ENCODE measurements around the gene CCDC183.
"Not testable (repeated sequence)": the region's sequence is repeated elsewhere in the genome, so short reads cannot be mapped to it uniquely, and the experiment has no call there.

CCDC183 gene

DNA sequence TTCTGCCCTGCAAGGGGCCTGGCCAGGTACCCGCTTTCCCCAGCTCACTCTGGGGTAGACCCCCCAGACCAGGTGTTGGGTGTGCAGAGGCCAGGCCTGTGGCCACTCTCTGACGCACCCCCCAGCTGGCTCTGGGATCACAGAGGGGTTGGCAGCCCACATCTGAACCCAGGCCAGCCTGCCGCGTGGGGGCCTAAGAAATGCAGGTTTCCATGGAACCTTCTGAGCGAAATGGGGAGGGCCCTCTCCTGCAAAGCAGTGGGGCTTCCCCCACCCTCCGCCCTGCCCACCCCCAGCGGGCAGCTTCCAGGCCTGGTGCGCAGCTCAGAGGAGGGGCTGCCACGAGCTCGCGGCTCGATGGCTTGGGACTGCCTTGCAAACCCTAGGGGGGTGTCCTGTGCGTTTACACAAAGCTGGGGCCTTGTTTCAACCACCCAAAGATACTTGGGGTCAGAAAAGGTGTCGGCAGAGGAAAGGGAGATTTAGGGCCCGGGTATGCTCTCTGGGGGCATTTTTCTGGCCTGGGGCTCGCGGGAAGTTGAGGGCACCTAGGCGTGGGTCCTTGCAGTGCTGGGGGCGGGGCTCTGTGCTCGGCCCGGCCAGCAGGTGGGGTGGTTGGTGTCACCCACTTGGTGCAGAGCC lies 47.1 kb downstream of the CCDC183 start:
- H3K9me3 Mint-ChIP-seq, H3K27ac Mint-ChIP-seq, H3K36me3 Mint-ChIP-seq, H3K27me3 Mint-ChIP-seq: not testable (repeated sequence)
- H3K4me1 Mint-ChIP-seq = peaks cover 13% of the 10 kb centered on the region
- peak overlapping the region; percentile 63 for H3K4me3 Mint-ChIP-seq

DNA sequence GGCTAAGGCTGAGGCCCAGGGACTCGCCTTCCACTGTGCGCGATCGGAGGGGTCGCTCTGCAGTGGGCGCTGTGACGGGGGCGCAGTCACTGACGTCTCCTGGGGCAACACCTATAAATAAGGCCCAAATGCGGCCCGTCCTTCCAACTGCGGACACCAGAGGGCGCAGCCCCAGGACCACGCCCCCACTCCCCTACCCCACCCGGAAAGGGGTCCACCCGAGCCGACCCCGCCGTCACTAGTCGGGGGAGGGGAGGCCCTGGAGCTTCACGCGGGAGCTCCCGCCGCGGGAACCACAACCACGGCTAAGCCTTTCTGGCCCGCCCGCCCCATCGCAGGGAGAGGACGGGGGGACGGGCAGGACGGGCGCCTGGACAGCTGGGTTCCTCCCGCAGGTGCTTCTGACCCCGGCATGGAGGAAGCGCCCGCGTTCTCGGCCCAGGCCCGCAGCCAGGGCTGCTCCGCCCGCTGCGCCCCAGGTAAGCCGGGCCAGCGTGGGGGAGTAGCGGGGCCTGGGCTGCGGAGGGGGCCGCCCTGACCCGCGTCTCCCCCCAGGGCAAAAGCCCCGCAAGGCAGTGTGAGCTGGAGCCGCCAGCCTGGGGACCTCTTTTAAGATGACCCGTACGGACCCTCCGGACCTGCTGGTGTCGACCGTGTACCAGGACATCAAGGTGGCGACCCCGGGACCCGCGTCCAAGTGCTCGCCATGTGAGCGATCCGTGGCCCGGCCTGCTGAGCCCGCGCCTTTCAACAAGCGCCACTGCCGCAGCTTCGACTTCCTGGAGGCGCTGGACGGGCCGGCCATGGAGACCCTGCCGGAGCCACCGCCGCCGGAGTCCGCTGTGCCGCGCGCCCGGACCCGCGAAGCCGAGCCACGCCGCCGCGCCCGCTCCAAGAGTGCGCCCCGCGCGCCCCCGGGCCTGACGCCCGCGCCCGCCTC lies 47.9 kb downstream of the CCDC183 start:
- H3K36me3 Mint-ChIP-seq, H3K27ac Mint-ChIP-seq, H3K27me3 Mint-ChIP-seq, H3K9me3 Mint-ChIP-seq: not testable (repeated sequence)
- Mint-ChIP-seq H3K4me1 (peaks cover 13% of the 10 kb centered on the region), H3K4me3 (peak overlapping the region; percentile 63)

DNA sequence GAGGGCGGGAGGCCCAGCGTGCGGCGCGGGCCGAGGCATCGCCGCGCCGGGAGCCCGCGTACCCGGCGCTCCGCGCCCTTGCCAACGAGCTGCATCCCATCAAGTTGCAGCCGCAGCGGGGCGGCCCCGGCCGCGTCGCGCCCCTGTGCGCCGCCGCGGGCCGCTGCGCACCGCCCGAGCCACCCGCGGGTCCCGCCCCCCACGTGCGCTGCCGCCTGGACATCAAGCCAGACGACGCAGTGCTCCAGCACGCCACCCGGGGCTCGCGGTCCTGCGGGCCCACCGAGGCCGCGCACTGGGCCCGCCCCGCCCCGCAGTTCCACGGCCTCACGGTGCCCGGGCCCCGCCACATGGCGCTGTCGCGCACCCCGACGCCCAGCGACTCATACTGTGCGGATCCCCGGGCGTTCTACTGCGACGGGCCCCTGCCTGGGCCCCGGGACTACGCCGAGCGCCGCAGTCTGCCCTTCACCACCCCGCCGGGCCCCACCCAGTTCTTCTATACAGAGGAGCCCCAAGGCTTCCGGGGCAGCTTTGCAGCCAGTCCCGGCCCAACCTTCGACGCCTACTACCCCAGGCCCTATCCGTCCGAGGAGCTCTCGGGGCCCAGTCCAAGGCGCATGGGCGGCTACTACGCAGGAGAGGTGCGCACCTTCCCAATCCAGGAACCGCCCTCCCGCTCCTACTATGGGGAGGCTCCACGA lies 48.8 kb downstream of the CCDC183 start:
- Mint-ChIP-seq H3K27ac (peak overlapping the region; percentile 23), H3K27me3 (peaks cover 3% of the 10 kb centered on the region), H3K4me3 (no peak overlapping the region), H3K4me1 (peaks cover 13% of the 10 kb centered on the region), H3K36me3 (peaks cover 2% of the 10 kb centered on the region), H3K9me3 (no peaks in the 10 kb centered on the region)

DNA sequence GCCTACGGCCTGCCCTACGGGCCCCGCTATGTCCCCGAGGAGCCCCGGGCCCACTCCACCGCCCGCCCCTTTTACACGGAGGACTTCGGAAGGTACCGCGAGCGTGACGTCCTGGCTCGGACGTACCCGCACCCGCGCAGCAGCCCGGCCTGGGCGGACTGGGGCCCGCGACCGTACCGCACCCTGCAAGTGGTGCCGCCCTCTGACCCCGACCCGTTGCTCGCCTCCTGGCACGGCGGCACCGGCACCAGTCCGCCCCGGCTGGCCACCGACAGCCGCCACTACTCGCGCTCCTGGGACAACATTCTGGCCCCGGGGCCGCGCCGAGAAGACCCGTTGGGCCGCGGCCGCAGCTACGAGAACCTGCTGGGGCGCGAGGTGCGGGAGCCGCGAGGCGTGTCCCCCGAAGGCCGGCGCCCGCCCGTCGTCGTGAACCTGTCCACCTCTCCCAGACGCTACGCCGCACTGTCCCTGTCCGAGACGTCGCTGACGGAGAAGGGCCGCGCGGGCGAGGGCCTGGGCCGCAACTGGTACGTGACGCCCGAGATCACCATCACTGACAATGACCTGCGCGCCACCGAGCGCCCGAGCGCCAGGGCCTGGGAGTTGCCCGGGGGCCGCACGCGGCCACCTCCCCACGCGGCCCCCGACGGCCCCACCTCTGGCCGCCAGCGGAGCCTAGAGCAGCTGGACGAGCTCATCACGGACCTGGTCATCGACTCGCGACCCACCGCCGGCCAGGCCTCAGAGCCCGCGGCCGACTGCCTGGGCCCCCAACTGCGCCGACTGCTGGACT lies 49.5 kb downstream of the CCDC183 start:
- no peak overlapping the region for H3K4me3 Mint-ChIP-seq
- H3K9me3 Mint-ChIP-seq = no peaks in the 10 kb centered on the region
- peak overlapping the region; percentile 23 for H3K27ac Mint-ChIP-seq
- peaks cover 10% of the 10 kb centered on the region for H3K4me1 Mint-ChIP-seq
- no peaks in the 10 kb centered on the region for H3K36me3 Mint-ChIP-seq
- peaks cover 3% of the 10 kb centered on the region for H3K27me3 Mint-ChIP-seq

DNA sequence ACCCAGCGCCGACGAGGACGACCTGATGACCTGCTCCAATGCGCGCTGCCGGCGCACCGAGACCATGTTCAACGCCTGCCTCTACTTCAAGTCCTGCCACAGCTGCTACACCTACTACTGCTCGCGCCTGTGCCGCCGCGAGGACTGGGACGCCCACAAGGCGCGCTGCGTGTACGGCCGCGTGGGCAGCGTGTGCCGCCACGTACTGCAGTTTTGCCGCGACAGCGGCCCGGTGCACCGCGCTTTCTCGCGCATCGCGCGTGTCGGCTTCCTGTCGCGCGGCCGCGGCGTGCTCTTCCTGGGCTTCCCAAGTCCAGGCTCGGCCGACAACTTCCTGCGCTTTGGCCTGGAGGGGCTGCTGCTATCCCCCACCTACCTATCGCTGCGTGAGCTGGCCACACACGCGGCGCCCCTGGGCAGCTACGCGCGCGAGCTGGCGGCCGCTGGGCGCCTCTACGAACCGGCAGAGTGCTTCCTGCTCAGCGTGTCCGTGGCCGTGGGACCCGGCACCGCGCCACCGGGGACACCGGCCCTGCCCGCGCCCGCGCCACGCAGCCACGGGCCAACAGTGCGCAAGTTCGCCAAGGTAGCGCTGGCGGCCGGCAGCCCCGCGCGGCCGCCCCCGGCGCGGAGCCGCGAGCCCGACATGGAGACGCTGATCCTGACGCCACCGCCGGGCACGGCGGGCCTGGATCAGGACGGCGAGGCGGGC lies 50.4 kb downstream of the CCDC183 start:
- Mint-ChIP-seq H3K4me1 (peaks cover 10% of the 10 kb centered on the region), H3K9me3 (no peaks in the 10 kb centered on the region), H3K27me3 (peaks cover 3% of the 10 kb centered on the region), H3K27ac (peak overlapping the region; percentile 30), H3K36me3 (no peaks in the 10 kb centered on the region), H3K4me3 (no peak overlapping the region)

DNA sequence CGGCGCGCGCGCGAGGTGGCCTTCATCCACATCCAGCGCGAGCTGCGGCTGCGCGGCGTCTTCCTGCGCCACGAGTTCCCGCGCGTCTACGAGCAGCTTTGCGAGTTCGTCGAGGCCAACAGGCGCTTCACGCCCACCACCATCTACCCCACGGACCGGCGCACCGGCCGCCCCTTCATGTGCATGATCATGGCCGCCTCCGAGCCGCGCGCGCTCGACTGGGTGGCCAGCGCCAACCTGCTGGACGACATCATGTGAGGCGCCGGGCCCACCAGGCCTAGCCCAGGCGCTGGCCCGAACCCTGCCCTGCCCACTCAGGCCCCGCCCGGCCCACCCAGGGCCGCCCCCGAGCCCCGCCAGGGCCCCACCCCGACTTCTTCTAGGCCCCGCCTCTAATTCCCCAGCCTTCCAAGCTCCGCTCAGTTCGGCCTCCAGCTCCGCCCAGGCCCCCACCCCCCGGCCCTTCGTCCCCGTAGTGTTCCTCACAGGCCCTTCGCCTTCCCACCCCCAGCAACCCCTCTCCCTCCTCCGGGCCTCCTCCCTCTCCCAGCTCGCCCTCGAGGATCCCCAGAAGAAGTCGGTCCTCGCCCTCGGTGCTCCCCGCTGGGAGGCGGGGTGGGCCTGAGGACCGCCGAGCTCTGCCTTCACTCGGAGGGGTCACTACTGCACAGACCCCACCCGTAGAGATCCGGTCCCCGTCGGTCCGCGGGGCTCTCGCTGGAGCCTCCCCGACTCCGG lies 51.1 kb downstream of the CCDC183 start:
- Mint-ChIP-seq H3K9me3 (no peaks in the 10 kb centered on the region), H3K4me3 (peak overlapping the region; percentile 90), H3K4me1 (peaks cover 8% of the 10 kb centered on the region), H3K27me3 (peaks cover 3% of the 10 kb centered on the region), H3K27ac (peak overlapping the region; percentile 35), H3K36me3 (no peaks in the 10 kb centered on the region)

DNA sequence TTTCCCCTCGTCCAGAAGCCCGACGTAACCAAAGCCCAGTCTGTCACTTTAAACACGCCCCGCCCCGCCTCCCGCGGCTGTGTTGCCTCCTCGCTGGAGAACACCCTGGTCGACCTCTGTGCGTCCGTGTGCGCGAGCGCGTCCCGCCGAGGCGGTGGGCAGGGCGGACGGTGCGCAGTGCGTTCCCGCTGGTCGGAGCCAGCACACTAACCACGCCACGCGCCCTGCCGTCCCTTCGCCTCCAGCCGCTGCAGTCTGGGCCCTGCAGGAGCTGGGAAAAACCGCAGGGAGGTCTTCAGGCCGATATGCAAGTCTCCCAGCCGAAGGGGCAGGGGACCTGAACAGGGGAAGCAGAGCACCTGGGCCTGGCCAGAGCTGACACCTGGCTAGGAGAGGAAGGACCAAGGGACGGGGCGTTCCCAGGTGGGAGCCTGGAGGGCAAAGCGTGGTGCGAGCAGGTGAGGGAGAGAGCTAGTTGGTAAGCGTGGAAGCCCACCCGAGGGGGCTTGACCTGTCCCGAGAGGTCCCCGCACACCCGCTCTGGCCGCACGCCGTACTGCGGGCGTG lies 51.8 kb downstream of the CCDC183 start:
- peak overlapping the region; percentile 35 for H3K27ac Mint-ChIP-seq
- no peaks in the 10 kb centered on the region for H3K36me3 Mint-ChIP-seq
- no peaks in the 10 kb centered on the region for H3K9me3 Mint-ChIP-seq
- peaks cover 3% of the 10 kb centered on the region for H3K27me3 Mint-ChIP-seq
- H3K4me1 Mint-ChIP-seq = peaks cover 6% of the 10 kb centered on the region
- H3K4me3 Mint-ChIP-seq = peak overlapping the region; percentile 90

DNA sequence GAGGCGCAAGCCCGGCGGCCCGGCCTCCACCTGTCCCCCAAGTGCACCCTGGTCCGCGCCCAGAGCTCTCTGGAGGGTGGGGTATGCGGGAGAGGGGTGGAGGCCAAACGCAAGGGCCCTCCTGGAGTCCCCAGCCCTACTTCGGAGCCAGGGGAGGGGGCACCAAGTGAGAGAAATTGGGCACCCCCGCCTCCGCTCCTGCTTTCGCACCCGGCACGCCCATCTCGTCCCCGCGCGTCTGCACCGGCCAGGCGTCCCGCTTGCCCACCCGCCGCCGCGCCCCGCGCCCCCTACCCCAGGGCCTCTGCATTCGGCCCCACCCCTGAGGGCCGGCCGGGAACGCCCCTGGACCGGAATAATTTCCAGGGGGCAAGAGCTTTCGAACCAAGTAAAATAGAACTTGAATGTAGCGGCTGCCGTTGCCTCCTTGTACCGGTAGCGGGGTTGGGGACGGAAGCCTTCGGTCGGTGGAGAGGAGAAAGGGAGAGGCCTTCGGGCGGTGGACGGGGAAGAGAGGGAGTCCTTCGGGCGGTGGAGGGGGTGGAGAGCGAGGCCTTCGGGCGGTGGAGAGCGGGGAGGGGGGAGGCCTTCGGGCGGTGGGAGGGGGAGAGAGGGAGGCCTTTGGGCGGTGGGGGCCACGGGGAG lies 52.4 kb downstream of the CCDC183 start:
- H3K9me3 Mint-ChIP-seq = no peaks in the 10 kb centered on the region
- H3K36me3 Mint-ChIP-seq = no peaks in the 10 kb centered on the region
- H3K4me1 Mint-ChIP-seq = peaks cover 6% of the 10 kb centered on the region
- H3K27ac Mint-ChIP-seq = no peak overlapping the region
- peak overlapping the region; percentile 88 for H3K4me3 Mint-ChIP-seq
- peaks cover 3% of the 10 kb centered on the region for H3K27me3 Mint-ChIP-seq

DNA sequence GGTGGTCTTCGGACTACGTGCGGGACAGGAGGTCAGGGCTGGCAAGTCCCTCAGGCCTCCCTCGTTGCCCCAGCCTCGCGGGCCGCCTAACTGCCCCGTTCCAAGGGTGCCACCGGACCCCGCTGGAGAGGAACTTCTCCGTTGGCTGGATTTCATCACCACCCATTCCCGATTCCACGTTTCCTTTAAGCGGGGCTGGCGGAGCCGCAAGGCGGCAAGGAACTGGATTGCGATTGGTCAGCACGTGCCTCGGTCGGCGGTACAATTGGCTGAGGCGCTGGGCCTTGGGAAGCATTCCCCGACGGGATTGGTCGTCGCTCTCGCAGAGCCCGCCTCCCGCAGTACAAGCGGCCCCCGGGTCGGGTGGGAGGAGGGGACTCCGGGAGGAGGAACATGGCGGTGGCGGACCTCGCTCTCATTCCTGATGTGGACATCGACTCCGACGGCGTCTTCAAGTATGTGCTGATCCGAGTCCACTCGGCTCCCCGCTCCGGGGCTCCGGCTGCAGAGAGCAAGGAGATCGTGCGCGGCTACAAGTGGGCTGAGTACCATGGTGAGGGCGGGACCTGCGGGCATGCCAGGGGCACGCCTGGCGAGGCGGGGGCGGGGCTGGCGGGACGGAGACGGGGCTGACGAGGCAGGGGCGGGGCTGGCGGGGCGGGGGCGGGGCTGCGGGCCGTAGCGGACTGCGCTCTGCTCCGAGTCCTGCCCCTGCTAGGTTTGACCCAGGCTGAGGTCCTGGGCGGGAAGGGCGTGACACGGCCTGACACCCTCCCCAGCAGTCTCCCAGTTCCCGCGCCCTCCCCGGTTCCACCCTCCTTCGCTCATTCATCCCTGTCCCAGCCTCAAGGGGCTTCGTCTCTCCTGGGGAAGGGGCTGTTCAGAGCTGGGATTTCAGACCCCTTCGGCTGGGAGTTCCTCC lies 53.2 kb downstream of the CCDC183 start, which contains the start of gene PHPT1:
Gene PHPT1 (plus strand): TSS at position 372 of the 922 bp plus-strand sequence. CDS start 22 bp downstream, at position 394.
- Mint-ChIP-seq H3K9me3 (no peaks in the 10 kb centered on the region), H3K4me3 (peak within 1 kb of the TSS; percentile 91), H3K36me3 (no peaks in the 10 kb centered on the region)

DNA sequence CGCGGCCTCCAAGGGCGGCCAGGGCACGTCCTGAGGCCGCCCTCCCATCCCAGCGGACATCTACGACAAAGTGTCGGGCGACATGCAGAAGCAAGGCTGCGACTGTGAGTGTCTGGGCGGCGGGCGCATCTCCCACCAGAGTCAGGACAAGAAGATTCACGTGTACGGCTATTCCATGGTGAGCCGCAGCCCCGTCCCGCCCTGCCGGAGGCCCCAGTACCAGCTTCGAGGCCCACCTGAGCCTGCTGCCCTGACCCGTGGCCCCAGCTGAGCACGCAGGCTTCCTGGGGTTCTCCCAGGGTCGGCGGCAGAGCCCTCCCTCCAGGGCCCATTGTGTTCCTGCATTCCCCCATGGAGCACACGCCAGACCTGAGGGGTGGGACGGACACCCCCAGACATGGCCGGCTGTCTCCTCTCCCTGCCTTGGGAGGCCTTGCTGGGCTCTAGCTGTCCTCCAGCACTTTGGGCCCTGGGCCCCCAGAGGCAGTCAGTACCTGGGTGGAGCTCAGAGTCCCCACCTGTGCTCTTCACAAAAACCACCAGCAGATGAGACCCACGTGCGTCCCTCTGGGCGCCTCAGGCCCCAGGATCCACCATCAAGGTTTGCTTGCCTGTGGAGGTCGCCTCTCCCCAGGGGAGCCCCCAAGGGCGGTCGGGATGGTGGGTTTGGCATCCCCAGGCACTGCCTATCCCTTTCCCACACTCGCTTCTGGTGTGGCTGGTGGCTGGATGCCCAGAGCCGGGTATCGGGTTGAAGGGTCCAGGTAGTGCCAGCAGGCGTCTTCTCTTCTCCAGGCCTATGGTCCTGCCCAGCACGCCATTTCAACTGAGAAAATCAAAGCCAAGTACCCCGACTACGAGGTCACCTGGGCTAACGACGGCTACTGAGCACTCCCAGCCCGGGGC lies 54.1 kb downstream of the CCDC183 start:
- H3K36me3 Mint-ChIP-seq = no peaks in the 10 kb centered on the region
- H3K27me3 Mint-ChIP-seq = peaks cover 3% of the 10 kb centered on the region
- no peak overlapping the region for H3K27ac Mint-ChIP-seq
- H3K9me3 Mint-ChIP-seq = no peaks in the 10 kb centered on the region
- peak overlapping the region; percentile 85 for H3K4me3 Mint-ChIP-seq
- peaks cover 6% of the 10 kb centered on the region for H3K4me1 Mint-ChIP-seq

More for the DNA sequence above, 53.2 kb downstream of the CCDC183 start, which contains the start of gene PHPT1:
- Mint-ChIP-seq H3K27me3 (peaks cover 3% of the 10 kb centered on the region), H3K27ac (peak within 1 kb of the TSS; percentile 82), H3K4me1 (peaks cover 6% of the 10 kb centered on the region)

DNA sequence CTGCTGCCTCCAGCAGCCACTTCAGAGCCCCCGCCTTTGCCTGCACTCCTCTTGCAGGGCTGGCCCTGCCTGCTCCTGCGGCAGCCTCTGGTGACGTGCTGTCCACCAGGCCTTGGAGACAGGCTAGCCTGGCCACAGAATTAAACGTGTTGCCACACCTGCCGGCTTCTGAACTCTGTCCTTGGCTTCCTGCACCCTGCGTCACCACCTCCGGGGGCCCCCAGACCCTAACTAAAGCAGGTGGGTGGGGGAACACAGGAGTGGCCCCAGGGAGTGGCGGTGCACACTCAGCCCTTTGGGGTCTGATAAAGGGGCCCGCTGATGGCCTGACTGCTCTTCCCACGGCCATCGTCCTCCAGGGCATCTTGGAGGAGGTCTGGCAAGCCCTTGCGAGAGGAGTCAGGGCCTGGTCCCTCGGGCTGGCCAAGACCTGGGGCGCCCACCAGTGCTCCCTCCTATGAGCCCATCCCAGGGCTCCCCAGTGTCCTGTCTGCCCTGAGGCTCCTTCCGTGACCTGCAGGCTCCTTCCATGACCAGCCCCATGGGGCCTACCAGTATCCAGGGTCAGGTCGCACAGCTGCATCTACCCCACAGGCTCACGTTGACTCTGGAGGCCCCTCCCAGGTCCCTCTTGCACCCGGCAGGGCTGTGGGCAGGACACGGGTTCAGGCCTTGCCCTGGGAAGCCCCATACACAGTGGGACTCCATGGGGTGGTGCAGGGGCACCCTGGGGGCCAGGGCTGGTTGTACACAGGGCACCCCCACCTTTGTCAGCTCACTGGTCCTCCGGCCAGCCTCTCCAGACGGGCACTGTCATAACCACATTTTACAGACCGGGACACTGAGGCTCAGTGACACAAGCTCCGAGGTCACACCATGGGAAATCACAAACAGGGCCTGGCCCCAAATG lies 55.0 kb downstream of the CCDC183 start:
- Mint-ChIP-seq H3K27ac (no peak overlapping the region), H3K4me1 (peaks cover 6% of the 10 kb centered on the region), H3K27me3 (peaks cover 3% of the 10 kb centered on the region), H3K36me3 (no peaks in the 10 kb centered on the region), H3K4me3 (peak overlapping the region; percentile 54), H3K9me3 (no peaks in the 10 kb centered on the region)
